Calu3 (cell line): ENCODE measurements around the gene RNFT2. TPM values are rescaled to one million over a fixed set of nuclear protein-coding genes. Genes with fewer than 3 reads are reported as not detected.

ENCODE experiments used
- BruUV-seq: library from RNA; stranded (reverse); fragments of 400-500 nt; replicated peaks from 2 replicates; lab custom pipeline; 2021; lab: Mats Ljungman, UMichigan
- CTCF ChIA-PET: fragments of 300-600 bp; sonication (Branson Sonifier 250); formaldehyde crosslinking; loops from one replicate; lab custom pipeline; 2022; ENCODE audit warnings: antibody characterized with exemption; lab: Charles Lee
- DNase-seq: peaks from one replicate; pipeline ENCODE4 v3.0.0; 2022
- H3K27ac Mint-ChIP-seq: one replicate; pipeline ENCODE4 v1.8.0; 2022; ENCODE audit warnings: mixed read lengths; ENCODE audit not compliant: unreplicated experiment
- H3K27me3 Mint-ChIP-seq: one replicate; pipeline ENCODE4 v1.8.0; 2022; ENCODE audit warnings: mixed read lengths; ENCODE audit not compliant: unreplicated experiment
- H3K36me3 Mint-ChIP-seq: one replicate; pipeline ENCODE4 v1.8.0; 2022; ENCODE audit warnings: mild to moderate bottlenecking, moderate library complexity, mixed read lengths; ENCODE audit not compliant: insufficient read depth, unreplicated experiment
- H3K4me1 Mint-ChIP-seq: one replicate; pipeline ENCODE4 v1.8.0; 2022; ENCODE audit warnings: mild to moderate bottlenecking, low read depth, mixed read lengths; ENCODE audit not compliant: unreplicated experiment
- H3K4me3 Mint-ChIP-seq: one replicate; pipeline ENCODE4 v1.8.0; 2022; ENCODE audit warnings: mild to moderate bottlenecking, low read depth, moderate library complexity, mixed read lengths; ENCODE audit not compliant: unreplicated experiment
- H3K9me3 Mint-ChIP-seq: one replicate; pipeline ENCODE4 v1.8.0; 2022; ENCODE audit warnings: low read depth, mixed read lengths; ENCODE audit not compliant: unreplicated experiment
- CTCF ChIP-seq: fragments of 200-600 bp; IDR thresholded peaks from one replicate; pipeline ENCODE4 v1.8.0; 2022; ENCODE audit warnings: antibody characterized with exemption; ENCODE audit not compliant: unreplicated experiment
- intact Hi-C: fragments of 100-400 bp; cut with micrococcal nuclease; formaldehyde crosslinking; loops from one replicate; pipeline ENCODE4 v1.10.0; 2022; ENCODE audit not compliant: unreplicated experiment
- total RNA-seq: library from RNA; stranded (reverse); gene quantifications from 2 replicates; pipeline ENCODE4 v1.2.3, GENCODE V29; 2022

RNFT2 gene
- total RNA-seq, 1 experiment from 2014 or later: 32.0 TPM

DNA sequence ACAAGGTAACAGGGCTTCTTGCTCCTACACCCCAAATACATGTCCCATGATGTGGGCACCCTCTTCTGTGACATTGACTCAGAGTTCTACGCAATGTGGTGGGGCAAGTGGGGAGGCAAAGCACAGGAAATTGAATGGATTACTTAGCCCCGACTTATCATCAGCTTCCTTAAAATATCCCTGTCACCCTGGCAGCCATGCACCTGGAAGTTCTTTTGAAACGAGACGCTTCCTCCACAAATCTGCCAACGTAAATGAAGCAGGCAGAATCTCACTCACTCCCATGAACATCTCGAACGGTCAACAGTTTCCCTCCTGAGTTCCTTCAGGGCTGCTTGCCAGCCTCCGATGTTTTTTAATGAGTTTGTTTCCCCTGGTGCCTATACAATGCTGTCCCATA, 33.5 kb downstream of the RNFT2 start:
- H3K9me3 Mint-ChIP-seq: no peaks in the 10 kb centered on the region

GRCh38 chr12:116773276-116773731, 35.2 kb downstream of the RNFT2 start:
- H3K9me3 Mint-ChIP-seq: no peaks in the 10 kb centered on the region
- no peak for TF ChIP-seq CTCF
- no peaks in the 10 kb centered on the region for H3K27me3 Mint-ChIP-seq
- H3K4me1 Mint-ChIP-seq: no peaks in the 10 kb centered on the region
- H3K27ac Mint-ChIP-seq: no peak overlapping the region
- intact Hi-C loops: no loop called here
- H3K4me3 Mint-ChIP-seq: no peak overlapping the region
- no TSS peak for BruUV-seq
- no peaks in the 10 kb centered on the region for H3K36me3 Mint-ChIP-seq
- no peak for DNase-seq
- CTCF ChIA-PET: no interaction called here

More for the DNA sequence above, 33.5 kb downstream of the RNFT2 start:
- no peak overlapping the region for H3K27ac Mint-ChIP-seq
- no peak overlapping the region for H3K4me3 Mint-ChIP-seq
- no TSS peak for BruUV-seq
- TF ChIP-seq CTCF: no peak
- H3K36me3 Mint-ChIP-seq: no peaks in the 10 kb centered on the region
- no peak for DNase-seq
- CTCF ChIA-PET: no interaction called here
- no peaks in the 10 kb centered on the region for H3K27me3 Mint-ChIP-seq
- intact Hi-C loops: no loop called here
- H3K4me1 Mint-ChIP-seq: no peaks in the 10 kb centered on the region

DNA sequence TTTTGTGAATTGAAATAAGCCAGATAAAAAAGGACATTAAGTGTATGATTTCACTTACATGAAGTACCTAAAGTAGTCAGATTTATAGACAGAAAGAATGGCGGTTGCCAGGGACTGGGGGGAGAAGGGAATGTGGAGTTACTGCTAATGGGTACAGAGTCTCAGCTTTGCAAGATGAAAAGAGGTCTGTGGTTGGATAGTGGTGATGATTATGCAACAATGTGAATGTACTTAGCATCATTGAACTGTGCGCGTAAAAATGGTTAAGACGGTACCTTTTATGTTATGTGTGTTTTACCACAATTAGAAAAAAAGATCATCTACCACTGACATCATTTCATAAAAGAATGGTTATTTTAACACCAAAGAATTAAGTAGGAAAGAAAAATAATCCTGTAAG, 35.9 kb downstream of the RNFT2 start:
- no peak for DNase-seq
- intact Hi-C loops: no loop called here
- no peak overlapping the region for H3K27ac Mint-ChIP-seq
- no peaks in the 10 kb centered on the region for H3K4me1 Mint-ChIP-seq
- H3K27me3 Mint-ChIP-seq: no peaks in the 10 kb centered on the region
- no TSS peak for BruUV-seq
- TF ChIP-seq CTCF: no peak
- CTCF ChIA-PET: no interaction called here
- no peaks in the 10 kb centered on the region for H3K36me3 Mint-ChIP-seq
- H3K4me3 Mint-ChIP-seq: no peak overlapping the region
- no peaks in the 10 kb centered on the region for H3K9me3 Mint-ChIP-seq

- H3K4me3 Mint-ChIP-seq: no peak overlapping the region
Observed at GRCh38 chr12:116777245-116777644, 39.1 kb downstream of the RNFT2 start.

More at GRCh38 chr12:116777245-116777644, 39.1 kb downstream of the RNFT2 start:
- DNase-seq: no peak
- no peaks in the 10 kb centered on the region for H3K9me3 Mint-ChIP-seq
- CTCF ChIA-PET: no interaction called here
- intact Hi-C loops: no loop called here
- H3K27ac Mint-ChIP-seq: no peak overlapping the region
- H3K27me3 Mint-ChIP-seq: no peaks in the 10 kb centered on the region
- BruUV-seq: no TSS peak
- TF ChIP-seq CTCF: no peak
- H3K36me3 Mint-ChIP-seq: no peaks in the 10 kb centered on the region
- H3K4me1 Mint-ChIP-seq: no peaks in the 10 kb centered on the region
